HL-60 (cell line): ENCODE data around the gene PCSK7.

ENCODE experiments used
- DNase-seq, 2 experiments: peaks; one replicate each; pipeline ENCODE4 v3.0.0-alpha.2; 2010 to 2020; ENCODE audit warnings: low read depth in 1 of 2, low spot score in 1 of 2
- H3K27ac ChIP-seq: fragments of 250-450 bp; sonication (Bioruptor Pico); replicated peaks from 2 replicates; pipeline ENCODE4 v1.5.1; 2020; ENCODE audit warnings: mild to moderate bottlenecking, moderate library complexity
- H3K27me3 ChIP-seq: fragments of 250-450 bp; sonication (Bioruptor Pico); 2 replicates; pipeline ENCODE4 v1.5.1; 2021; ENCODE audit warnings: mild to moderate bottlenecking, moderate library complexity; ENCODE audit not compliant: insufficient read depth, poor library complexity, severe bottlenecking
- H3K4me3 ChIP-seq: replicated peaks from 2 replicates; pipeline ENCODE4 v1.5.1; 2011; ENCODE audit warnings: mild to moderate bottlenecking, control low read depth, low read length; ENCODE audit not compliant: insufficient read depth
- GABPA ChIP-seq: IDR thresholded peaks from 2 replicates; pipeline ENCODE4 v1.6.1; 2012; ENCODE audit warnings: low read depth
- POLR2AphosphoS5 ChIP-seq: IDR thresholded peaks from 2 replicates; pipeline ENCODE4 v1.6.1; 2012; ENCODE audit warnings: low read depth
- SPI1 ChIP-seq: IDR thresholded peaks from 2 replicates; pipeline ENCODE4 v1.6.1; 2012; ENCODE audit warnings: low read depth, mild to moderate bottlenecking, borderline replicate concordance
- TF ChIP-seq, protein P1 (sequence below): IDR thresholded peaks from 2 replicates; pipeline ENCODE4 v1.6.1; 2012; ENCODE audit warnings: low read depth; ENCODE audit not compliant: insufficient replicate concordance
- TF ChIP-seq, protein P2 (sequence below): IDR thresholded peaks from one replicate; pipeline ENCODE4 v1.5.1; 2011; ENCODE audit warnings: low read length, control low read depth, inconsistent platforms; ENCODE audit not compliant: insufficient read depth

PCSK7 gene

DNA sequence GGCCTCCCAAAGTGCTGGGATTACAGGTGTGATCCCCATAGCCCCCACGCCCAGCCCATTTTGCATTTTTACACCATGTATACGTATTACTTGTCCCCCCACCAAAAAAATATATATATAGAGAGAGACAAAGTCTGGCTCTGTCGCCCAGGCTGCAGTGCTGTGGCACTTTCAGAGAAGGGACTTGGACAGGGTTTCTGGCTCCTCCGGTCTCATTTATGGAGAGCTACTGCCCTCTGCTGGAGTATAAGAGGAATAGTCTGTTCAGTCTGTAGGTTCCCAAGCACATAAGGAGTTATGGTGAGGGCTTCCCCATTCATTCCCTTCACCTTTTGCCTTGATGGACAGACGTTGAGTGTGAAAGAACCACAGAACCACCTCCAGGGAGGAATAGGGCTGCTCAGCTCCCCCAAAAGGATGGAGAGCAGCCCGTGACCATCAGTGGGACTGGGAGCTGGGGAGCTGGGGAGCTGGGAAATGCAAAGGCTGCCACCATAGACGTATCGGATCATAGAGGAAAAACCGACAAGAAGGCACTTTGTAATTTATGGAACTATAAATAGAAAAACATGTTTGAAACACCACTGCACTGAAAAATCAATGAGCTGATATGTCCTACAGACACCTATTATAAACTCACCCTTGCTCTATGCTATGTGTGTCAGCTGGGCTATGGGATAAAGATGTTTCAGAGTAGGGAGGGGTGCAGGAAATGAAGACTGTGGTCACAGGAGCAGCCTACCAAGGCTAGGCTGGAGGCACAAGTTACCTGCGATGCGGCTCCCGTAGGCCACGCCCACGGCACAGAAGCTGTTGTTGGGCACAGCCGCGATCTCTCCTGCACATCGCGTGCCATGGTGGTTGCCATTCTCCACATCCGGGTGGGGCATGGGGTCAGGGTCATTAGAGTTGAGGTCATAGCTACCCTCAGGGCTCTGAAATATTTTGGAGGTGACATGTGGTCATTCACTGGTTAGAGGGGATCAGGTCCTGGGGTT is 5.2 kb downstream of the PCSK7 start:
- Histone ChIP-seq H3K27ac (no peak overlapping the region), H3K27me3 (no peaks in the 10 kb centered on the region), H3K4me3 (no peak overlapping the region)
- no peak for TF ChIP-seq SPI1
- TF ChIP-seq, protein P1, sequence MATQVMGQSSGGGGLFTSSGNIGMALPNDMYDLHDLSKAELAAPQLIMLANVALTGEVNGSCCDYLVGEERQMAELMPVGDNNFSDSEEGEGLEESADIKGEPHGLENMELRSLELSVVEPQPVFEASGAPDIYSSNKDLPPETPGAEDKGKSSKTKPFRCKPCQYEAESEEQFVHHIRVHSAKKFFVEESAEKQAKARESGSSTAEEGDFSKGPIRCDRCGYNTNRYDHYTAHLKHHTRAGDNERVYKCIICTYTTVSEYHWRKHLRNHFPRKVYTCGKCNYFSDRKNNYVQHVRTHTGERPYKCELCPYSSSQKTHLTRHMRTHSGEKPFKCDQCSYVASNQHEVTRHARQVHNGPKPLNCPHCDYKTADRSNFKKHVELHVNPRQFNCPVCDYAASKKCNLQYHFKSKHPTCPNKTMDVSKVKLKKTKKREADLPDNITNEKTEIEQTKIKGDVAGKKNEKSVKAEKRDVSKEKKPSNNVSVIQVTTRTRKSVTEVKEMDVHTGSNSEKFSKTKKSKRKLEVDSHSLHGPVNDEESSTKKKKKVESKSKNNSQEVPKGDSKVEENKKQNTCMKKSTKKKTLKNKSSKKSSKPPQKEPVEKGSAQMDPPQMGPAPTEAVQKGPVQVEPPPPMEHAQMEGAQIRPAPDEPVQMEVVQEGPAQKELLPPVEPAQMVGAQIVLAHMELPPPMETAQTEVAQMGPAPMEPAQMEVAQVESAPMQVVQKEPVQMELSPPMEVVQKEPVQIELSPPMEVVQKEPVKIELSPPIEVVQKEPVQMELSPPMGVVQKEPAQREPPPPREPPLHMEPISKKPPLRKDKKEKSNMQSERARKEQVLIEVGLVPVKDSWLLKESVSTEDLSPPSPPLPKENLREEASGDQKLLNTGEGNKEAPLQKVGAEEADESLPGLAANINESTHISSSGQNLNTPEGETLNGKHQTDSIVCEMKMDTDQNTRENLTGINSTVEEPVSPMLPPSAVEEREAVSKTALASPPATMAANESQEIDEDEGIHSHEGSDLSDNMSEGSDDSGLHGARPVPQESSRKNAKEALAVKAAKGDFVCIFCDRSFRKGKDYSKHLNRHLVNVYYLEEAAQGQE, result no peak
- no peak for TF ChIP-seq POLR2AphosphoS5
- TF ChIP-seq, protein P2, sequence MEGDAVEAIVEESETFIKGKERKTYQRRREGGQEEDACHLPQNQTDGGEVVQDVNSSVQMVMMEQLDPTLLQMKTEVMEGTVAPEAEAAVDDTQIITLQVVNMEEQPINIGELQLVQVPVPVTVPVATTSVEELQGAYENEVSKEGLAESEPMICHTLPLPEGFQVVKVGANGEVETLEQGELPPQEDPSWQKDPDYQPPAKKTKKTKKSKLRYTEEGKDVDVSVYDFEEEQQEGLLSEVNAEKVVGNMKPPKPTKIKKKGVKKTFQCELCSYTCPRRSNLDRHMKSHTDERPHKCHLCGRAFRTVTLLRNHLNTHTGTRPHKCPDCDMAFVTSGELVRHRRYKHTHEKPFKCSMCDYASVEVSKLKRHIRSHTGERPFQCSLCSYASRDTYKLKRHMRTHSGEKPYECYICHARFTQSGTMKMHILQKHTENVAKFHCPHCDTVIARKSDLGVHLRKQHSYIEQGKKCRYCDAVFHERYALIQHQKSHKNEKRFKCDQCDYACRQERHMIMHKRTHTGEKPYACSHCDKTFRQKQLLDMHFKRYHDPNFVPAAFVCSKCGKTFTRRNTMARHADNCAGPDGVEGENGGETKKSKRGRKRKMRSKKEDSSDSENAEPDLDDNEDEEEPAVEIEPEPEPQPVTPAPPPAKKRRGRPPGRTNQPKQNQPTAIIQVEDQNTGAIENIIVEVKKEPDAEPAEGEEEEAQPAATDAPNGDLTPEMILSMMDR, result peak; percentile 46
- no peak for TF ChIP-seq GABPA
- DNase-seq, result peak; percentile 56 to 62

DNA sequence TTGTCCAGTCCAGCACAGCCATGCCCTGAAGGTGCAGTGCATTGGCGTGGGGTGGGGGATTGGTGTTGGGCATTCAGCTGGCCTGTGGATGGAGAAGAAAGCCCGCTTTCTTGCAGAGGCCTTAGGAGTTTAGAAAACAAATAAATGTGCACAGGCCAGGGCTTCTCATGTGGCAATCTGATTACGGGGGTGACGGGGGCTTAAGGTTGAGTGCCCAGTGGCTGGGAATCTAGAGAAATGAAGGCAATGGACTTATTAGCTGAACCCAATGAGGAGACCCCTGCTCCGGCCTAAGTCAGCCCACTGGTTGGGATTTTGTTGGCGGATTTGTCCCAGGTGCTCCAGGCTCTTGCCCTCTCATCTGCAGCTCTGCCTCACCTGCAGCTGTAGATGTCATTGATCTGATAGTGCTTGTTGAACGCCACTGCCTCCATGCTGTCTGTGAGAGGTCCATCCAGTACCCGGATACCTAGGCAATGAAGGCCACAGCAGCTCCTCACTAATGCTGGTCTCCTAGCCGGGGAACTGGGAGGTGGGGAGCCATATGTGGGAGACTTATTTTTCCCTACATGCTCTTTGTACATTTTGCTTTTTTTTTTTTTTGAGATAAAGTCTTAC is 6.2 kb downstream of the PCSK7 start:
- no peak overlapping the region for H3K4me3 ChIP-seq
- TF ChIP-seq, protein P1, result no peak
- TF ChIP-seq SPI1, result no peak
- TF ChIP-seq POLR2AphosphoS5, result no peak
- no peak for TF ChIP-seq GABPA
- TF ChIP-seq, protein P2, result no peak
- H3K27me3 ChIP-seq, result no peaks in the 10 kb centered on the region
- DNase-seq, result no peak
- H3K27ac ChIP-seq, result no peak overlapping the region

DNA sequence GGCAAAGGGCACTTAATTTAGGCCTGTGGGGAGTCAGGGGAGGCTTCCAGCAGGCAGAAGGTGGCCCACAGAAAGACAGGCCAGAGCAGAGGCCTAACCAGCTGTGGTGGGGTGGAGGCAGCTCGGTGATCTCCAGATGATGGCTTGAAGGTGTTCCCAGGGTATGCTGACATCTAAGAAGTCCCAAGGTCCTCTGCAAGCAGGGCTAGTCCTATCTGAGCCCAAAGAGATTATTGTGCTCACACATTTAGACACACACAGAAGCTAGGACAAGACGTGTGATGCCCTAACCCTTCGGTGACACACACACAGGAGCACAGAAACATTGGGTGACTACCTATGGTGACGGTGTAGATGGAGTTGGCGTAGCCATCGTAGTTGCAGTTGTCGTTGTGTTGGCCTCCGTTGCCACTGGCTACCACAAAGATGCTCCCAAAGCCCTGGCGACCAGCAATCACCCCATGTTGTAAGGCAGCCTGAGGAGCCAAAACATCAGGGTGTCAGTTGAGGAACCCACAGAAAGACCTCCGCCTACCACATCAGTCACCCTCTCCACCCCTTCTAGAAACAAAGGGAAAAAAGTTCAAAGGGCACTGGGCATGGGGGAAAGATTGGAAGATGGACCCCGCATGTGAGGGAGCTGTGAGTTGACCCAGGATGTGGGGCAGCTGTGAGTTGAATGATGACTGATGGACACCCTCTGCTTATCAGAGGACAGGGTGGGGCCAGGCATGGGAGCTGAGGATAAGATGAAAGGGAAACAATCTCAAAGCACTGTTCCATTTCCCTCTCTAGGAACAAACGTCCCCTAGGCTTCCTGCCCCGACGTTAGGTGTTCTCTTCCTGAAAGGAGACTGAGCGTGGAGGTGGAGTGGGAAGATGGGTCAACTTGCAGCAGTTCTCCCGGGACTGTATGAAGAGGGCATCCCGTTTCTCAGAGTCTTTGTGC is 7.9 kb downstream of the PCSK7 start:
- no peak overlapping the region for H3K27ac ChIP-seq
- H3K4me3 ChIP-seq, result no peak overlapping the region
- DNase-seq, result no peak
- TF ChIP-seq, protein P2, result no peak
- TF ChIP-seq POLR2AphosphoS5 (no peak), SPI1 (no peak), GABPA (no peak)
- TF ChIP-seq, protein P1, result no peak
- H3K27me3 ChIP-seq, result no peaks in the 10 kb centered on the region
